Measurements from ENCODE around the gene BSDC1. TPM values are rescaled to one million over a fixed set of nuclear protein-coding genes. Genes with fewer than 3 reads are reported as not detected.

The BSDC1 gene
- total and polyA plus RNA-seq, 2 of the 13 experiments (the other 11 are each of a cell fraction or from before 2014, with no cell fraction given): 40.3 to 64.2 TPM

DNA sequence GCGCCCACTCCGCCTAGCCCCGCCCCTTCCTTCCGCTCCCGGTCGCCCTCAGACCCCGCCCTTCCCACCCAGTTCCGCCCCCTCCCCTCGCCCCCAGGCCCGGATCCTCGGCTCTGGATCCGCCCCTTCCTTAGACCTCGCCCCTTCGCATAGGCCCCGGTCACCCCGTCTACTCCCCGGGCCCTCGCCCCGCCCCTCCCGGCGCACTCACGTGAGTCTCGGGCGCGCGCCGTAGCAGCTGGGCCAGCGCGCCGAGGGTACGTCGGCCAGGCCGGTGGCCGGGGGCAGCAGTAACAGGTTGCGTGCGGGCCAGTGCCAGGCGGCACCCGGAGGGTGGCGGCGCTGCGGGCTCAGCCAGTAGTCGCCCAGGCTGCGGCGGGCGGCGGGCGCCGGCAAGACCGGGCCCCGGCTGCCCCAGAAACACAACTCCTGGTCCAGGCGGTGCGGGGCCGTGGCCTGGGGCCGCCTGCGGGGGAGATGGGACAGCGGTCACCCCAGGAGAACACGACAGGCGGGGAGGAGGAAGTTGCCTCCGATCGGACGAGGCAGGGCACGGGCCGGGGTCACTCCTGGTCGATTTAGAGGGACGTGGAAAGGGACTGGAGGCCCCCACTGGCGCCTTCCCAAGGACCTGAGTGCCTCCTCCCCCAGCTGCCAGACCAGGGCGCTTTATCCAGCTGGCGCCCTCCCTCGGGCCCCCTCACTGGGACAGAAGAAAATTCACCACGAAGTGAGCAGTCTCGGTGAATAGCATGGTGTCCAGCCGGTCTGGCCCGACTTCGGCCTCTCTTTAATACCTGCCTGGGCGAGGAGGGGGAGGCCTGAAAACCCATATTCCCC, 42.6 kb downstream of the BSDC1 start (continued):
- TF ChIP-seq ADNP (CRISPR knock-in tag; IDR thresholded peaks at IDR 0.05) (no peak), ZNF670 (CRISPR knock-in tag; IDR thresholded peaks at IDR 0.05; ENCODE audit: borderline replicate concordance) (no peak), SOX13 (IDR thresholded peaks at IDR 0.05) (no peak; the same call in 1 of the 2 replicates), SOX13 (CRISPR knock-in tag; conservative IDR thresholded peaks at IDR 0.05 in 1 of 2, IDR thresholded peaks at IDR 0.05 in 1 of 2) (peak in 1 of 2 experiments; percentile 57; a peak in 2 of 4 replicates), KAT7 (CRISPR knock-in tag; IDR thresholded peaks at IDR 0.05; ENCODE audit: borderline replicate concordance) (0 out of 2 replicates have a peak, but pooled peaks have one; percentile 31), HMG20A (CRISPR knock-in tag; IDR thresholded peaks at IDR 0.05; ENCODE audit: borderline replicate concordance) (no peak), SIX4 (CRISPR knock-in tag; IDR thresholded peaks at IDR 0.05) (no peak), SMAD3 (CRISPR knock-in tag; IDR thresholded peaks at IDR 0.05) (no peak), ZNF773 (CRISPR knock-in tag; IDR thresholded peaks at IDR 0.05; ENCODE audit: borderline replicate concordance) (no peak), NCOA1 (CRISPR knock-in tag; IDR thresholded peaks at IDR 0.05) (no peak), FOXO1 (CRISPR knock-in tag; IDR thresholded peaks at IDR 0.05) (no peak; the same call in 1 of the 2 replicates), ZNF383 (CRISPR knock-in tag; IDR thresholded peaks at IDR 0.05; ENCODE audit: borderline replicate concordance) (no peak), ZNF350 (CRISPR knock-in tag; IDR thresholded peaks at IDR 0.05; ENCODE audit: borderline replicate concordance, low read depth) (peak; percentile 18; the same call in 1 of the 2 replicates), TOE1 (CRISPR knock-in tag; IDR thresholded peaks at IDR 0.05) (no peak)
- TF ChIP-seq, protein P1, sequence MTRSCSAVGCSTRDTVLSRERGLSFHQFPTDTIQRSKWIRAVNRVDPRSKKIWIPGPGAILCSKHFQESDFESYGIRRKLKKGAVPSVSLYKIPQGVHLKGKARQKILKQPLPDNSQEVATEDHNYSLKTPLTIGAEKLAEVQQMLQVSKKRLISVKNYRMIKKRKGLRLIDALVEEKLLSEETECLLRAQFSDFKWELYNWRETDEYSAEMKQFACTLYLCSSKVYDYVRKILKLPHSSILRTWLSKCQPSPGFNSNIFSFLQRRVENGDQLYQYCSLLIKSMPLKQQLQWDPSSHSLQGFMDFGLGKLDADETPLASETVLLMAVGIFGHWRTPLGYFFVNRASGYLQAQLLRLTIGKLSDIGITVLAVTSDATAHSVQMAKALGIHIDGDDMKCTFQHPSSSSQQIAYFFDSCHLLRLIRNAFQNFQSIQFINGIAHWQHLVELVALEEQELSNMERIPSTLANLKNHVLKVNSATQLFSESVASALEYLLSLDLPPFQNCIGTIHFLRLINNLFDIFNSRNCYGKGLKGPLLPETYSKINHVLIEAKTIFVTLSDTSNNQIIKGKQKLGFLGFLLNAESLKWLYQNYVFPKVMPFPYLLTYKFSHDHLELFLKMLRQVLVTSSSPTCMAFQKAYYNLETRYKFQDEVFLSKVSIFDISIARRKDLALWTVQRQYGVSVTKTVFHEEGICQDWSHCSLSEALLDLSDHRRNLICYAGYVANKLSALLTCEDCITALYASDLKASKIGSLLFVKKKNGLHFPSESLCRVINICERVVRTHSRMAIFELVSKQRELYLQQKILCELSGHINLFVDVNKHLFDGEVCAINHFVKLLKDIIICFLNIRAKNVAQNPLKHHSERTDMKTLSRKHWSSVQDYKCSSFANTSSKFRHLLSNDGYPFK (CRISPR knock-in tag; IDR thresholded peaks at IDR 0.05; ENCODE audit: borderline replicate concordance): 0 out of 2 replicates have a peak, but pooled peaks have one; percentile 44
- TF ChIP-seq, protein P2, sequence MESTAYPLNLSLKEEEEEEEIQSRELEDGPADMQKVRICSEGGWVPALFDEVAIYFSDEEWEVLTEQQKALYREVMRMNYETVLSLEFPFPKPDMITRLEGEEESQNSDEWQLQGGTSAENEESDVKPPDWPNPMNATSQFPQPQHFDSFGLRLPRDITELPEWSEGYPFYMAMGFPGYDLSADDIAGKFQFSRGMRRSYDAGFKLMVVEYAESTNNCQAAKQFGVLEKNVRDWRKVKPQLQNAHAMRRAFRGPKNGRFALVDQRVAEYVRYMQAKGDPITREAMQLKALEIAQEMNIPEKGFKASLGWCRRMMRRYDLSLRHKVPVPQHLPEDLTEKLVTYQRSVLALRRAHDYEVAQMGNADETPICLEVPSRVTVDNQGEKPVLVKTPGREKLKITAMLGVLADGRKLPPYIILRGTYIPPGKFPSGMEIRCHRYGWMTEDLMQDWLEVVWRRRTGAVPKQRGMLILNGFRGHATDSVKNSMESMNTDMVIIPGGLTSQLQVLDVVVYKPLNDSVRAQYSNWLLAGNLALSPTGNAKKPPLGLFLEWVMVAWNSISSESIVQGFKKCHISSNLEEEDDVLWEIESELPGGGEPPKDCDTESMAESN (CRISPR knock-in tag; conservative IDR thresholded peaks at IDR 0.05): 0 out of 2 replicates have a peak, but pooled peaks have one; percentile 40
- TF ChIP-seq, protein P3, sequence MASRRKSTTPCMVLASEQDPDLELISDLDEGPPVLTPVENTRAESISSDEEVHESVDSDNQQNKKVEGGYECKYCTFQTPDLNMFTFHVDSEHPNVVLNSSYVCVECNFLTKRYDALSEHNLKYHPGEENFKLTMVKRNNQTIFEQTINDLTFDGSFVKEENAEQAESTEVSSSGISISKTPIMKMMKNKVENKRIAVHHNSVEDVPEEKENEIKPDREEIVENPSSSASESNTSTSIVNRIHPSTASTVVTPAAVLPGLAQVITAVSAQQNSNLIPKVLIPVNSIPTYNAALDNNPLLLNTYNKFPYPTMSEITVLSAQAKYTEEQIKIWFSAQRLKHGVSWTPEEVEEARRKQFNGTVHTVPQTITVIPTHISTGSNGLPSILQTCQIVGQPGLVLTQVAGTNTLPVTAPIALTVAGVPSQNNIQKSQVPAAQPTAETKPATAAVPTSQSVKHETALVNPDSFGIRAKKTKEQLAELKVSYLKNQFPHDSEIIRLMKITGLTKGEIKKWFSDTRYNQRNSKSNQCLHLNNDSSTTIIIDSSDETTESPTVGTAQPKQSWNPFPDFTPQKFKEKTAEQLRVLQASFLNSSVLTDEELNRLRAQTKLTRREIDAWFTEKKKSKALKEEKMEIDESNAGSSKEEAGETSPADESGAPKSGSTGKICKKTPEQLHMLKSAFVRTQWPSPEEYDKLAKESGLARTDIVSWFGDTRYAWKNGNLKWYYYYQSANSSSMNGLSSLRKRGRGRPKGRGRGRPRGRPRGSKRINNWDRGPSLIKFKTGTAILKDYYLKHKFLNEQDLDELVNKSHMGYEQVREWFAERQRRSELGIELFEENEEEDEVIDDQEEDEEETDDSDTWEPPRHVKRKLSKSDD (CRISPR knock-in tag; IDR thresholded peaks at IDR 0.05; ENCODE audit: low read depth): no peak; the same call in 1 of the 2 replicates
- TF ChIP-seq, protein P4, sequence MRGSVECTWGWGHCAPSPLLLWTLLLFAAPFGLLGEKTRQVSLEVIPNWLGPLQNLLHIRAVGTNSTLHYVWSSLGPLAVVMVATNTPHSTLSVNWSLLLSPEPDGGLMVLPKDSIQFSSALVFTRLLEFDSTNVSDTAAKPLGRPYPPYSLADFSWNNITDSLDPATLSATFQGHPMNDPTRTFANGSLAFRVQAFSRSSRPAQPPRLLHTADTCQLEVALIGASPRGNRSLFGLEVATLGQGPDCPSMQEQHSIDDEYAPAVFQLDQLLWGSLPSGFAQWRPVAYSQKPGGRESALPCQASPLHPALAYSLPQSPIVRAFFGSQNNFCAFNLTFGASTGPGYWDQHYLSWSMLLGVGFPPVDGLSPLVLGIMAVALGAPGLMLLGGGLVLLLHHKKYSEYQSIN (CRISPR knock-in tag; IDR thresholded peaks at IDR 0.05; ENCODE audit: borderline replicate concordance): no peak
- TF ChIP-seq, protein P5, sequence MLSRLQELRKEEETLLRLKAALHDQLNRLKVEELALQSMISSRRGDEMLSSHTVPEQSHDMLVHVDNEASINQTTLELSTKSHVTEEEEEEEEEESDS (CRISPR knock-in tag; IDR thresholded peaks at IDR 0.05; ENCODE audit: borderline replicate concordance): no peak

All from HepG2 (cell line).